Measurements from ENCODE around the gene CENPV. TPM values are rescaled to one million over a fixed set of nuclear protein-coding genes. Genes with fewer than 3 reads are reported as not detected.
"Not testable (repeated sequence)": the region's sequence is repeated elsewhere in the genome, so short reads cannot be mapped to it uniquely, and the experiment has no call there.

CENPV gene
- total RNA-seq, 1 donor from 2014 or later = 21.7 TPM

DNA sequence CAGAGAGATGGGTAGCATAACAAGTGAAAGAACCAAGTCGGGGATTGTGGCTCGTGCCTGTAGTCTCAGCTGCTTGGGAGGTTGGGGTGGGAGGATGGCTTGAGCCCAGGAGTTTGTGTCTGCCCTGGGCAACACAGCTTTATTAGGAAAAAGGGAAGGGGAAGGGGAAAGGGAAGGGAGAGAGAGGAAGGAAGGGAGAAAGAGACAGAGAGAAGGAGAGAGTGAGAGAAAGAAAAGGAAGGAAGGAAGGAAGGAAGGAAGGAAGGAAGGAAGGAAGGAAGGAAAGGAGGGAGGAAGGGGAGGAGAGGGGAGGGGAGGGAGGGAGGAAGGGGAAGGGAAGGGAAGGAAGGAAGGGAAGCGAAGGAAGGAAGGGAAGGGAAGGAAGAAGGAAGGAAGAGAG is 33.3 kb downstream of the CENPV start:
- intact Hi-C loops (cut with micrococcal nuclease) = no loop called here

DNA sequence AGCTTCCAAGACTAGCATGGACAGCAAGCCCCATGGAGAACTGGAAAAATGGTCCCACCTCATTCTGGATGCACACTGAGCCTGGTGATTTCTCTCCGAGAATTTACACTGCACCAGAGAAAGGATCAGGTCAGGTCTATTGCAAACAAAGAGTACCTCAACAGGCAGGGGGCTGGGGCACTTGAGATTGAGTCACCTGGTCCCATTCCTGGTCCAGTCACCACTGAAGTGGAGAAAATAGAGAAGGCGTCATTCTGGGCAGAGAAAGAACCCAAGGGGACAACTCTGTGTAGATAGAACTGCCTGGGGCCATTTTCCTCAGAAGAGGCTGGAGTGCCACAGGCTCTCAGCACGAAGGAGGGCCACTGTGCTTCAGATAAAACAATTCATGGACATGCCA is 38.4 kb downstream of the CENPV start:
- intact Hi-C loops (cut with micrococcal nuclease) = no loop called here

DNA sequence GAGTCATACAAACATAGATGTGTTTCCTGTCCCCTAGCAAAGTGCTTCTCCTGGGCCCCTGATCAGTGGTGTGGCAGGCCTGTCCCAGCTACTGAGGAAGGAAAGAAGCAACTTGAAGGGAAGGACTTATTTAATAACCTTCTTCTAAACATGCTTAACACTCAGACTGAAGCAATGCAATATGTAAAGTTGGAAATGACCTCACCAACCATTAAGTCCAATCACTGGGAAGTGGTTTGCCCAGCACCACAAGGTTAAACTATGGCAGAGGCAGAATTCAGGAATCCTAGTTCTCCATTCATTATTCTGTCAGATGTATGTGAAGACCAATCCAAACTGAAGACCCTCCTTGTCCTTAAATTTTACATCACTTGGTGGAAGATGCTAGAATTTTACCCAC is 39.1 kb downstream of the CENPV start:
- intact Hi-C loops (cut with micrococcal nuclease) = no loop called here

DNA sequence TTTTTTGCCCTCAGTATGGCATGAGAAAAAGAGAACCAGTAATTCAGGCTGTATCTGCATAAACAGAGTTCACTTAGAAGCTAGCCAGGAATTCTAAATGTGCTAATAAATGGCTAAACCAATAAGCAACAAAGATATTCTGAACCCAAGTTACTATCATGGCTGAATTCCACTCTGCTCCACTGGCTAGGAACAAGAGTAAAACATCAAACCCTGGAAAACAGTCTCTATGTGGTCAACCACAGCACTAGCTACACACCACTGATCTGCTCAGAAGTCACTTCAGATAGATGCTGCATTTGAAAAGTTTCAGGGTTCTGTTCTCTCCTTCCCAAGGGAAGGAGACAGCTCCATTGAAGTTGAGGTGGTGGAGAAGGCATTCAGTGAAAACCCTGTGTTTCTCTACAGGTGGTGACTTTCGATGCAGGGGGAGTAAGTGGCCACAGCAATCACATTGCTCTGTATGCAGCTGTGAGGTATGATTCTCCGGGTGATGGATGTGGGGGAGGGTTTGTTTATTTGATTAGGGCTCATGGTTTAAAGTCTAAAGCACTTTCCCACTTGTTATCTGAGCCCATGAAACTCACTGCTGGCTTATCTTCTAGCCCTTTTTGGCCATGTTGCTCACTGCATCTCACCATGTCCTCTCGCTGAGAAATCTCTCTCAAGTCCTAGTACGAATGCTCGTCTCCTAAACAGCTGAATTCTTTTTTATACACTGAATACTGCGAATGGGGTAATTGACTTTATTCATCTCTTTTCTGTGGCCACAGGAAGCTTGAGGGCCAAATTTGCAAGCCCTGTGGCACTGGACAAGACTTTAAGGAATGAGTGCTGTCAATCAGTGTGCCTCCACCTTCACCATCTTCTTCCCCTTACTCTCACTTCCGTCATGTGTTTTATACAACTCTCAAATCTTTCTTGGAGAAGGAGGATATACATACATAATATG is 39.9 kb downstream of the CENPV start:
- intact Hi-C loops (cut with micrococcal nuclease) = no loop called here

DNA sequence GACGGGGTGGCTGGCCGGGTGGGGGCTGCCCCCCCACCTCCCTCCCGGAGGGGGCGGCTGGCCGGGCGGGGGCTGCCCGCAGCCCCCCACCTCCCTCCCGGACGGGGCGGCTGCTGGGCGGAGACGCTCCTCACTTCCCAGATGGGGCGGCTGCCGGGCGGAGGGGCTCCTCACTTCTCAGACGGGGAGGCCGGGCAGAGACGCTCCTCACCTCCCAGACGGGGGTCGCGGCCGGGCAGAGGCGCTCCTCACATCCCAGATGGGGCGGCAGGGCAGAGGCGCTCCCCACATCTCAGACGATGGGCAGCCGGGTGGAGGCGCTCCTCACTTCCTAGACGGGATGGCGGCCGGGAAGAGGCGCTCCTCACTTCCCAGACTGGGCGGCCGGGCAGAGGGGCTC is 41.2 kb downstream of the CENPV start:
- intact Hi-C loops (cut with micrococcal nuclease) = not testable (repeated sequence)

DNA sequence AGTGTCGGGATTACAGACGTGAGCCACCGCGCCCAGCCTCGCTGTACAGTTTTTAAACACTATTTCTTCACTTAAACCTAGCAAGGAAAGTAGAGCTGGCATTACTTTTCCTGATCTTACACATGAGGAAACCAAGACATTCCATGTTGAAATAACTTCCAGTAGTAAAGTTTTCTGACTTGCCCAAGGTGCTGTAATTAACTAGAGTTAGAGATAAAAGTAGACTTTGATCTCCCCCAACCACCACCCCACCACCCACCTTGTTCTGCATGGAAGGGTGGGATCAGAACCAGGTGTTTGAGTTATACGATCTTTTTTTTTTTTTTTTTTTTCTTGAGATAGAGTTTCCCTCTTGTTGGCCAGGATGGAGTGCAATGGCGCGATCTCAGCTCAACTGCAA is 47.1 kb downstream of the CENPV start:
- intact Hi-C loops (cut with micrococcal nuclease) = no loop called here

DNA sequence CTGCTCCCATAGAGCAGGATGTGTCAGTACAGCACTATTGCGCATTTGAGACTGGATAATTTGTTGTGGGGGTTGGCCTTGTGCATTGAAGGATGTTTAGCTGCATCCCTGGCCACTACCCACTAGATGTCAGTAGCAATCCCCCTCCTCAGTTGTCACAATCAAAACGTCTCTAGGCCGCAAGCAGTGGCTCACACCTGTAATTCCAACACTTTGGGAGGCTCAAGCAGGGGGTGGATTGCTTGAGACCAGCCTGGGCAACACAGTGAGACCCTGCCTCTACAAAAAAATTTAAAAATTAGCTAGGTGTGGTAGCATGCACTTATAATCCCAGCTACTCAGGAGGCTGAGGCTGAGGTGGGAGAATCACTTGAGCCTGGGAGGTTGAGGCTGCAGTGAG is 48.4 kb downstream of the CENPV start:
- intact Hi-C loops (cut with micrococcal nuclease) = no loop called here

DNA sequence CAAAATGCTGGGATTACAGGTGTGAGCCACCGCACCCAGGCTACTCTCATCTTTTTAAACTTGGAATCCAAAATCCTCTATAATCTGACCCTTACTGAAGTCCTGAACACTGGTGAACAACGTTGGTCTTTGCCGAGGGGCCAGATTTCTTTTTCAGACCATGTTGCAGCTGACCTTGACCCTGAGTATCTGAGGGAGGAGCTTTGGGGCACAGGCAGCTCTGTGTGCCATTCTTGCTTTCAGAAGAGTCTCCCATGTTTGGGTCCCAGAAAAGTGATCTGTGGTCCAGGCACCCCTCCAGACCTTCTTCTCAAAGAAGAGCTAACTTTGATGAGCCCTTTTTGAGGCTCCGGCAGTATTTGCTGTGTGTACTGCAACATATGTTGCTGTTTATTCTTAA is 50.4 kb downstream of the CENPV start:
- intact Hi-C loops (cut with micrococcal nuclease) = no loop called here

DNA sequence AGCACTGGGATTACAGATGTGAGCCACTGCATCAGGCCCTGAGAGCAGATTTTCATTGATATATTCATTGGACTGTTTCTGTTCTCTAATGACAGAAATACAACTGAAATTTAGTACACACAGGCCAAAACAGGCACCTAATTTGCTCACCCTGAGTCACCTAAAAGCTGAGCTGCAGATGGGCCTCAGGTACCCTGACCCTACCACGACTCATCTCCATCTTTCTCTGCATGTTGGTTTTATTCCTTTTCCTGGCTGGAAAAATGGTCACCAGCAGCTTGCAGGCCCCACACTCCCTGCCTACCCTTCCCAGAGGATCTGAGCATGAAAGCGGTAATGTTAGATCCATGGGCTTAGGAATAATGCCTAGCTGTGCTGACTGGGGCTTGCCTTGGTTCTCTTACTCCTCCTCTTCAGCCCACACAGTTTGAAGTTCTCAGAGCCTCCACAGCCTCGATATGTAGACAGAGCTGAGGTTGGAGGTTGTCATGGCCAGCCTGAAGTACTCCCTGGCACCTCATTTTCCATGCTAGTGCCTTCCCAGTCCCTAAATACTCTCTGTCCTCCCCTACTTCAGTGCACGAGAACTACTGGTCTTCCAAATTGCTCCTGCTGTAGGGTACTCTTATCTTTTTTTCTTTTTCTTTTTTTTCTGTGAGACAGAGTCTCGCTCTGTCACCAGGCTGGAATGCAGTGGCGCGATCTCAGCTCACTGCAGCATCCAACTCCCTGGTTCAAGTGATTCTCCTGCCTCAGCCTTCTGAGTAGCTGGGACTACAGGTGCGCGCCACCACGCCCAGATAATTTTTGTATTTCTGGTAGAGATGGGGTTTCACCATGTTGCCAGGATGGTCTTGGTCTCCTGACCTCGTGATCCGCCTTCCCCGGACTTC is 51.1 kb downstream of the CENPV start:
- intact Hi-C loops (cut with micrococcal nuclease) = no loop called here

DNA sequence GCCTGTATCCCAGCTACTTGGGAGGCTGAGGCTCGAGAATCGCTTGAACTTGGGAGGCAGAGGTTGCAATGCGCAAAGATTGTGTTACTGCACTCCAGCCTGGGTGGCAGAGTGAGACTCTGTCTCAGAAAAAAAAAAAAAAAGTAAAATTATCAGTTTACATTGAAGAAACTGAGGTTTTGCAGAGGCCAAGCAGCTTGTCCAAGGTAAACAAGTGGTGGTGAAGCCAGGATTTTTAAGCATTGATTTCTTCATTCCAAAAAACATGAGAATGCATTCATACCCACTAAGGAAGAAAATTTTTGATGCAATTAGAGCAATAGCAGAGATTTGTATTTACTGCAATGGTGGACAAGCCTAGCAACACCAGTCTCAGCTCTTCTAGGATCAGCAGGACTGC is 52.7 kb downstream of the CENPV start:
- intact Hi-C loops (cut with micrococcal nuclease) = no loop called here

DNA sequence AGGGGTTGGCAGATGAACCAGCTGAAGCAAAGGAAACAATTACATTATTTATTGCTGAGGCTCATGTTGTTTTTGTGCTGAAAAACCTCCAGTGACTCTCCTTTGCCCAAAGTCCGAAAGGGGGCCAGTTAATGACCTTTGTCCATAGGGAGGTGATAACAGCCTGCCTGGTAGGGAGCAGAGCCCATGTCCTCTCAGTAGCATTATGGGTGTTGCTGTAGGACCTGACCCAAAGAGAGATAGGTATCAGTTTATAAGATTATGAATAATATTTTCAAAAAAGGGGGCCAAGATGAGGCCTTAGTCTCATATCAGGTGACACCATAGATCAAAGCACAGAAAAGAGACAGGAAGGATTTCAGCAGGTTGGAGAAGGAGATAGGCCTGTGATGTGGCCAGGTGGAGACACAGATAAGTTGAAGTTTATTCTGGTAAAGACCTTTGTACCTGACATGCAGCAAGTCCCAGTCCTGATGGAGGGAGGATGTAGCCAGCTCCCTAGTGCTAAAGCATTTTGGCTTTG is 55.1 kb downstream of the CENPV start:
- intact Hi-C loops (cut with micrococcal nuclease) = no loop called here

DNA sequence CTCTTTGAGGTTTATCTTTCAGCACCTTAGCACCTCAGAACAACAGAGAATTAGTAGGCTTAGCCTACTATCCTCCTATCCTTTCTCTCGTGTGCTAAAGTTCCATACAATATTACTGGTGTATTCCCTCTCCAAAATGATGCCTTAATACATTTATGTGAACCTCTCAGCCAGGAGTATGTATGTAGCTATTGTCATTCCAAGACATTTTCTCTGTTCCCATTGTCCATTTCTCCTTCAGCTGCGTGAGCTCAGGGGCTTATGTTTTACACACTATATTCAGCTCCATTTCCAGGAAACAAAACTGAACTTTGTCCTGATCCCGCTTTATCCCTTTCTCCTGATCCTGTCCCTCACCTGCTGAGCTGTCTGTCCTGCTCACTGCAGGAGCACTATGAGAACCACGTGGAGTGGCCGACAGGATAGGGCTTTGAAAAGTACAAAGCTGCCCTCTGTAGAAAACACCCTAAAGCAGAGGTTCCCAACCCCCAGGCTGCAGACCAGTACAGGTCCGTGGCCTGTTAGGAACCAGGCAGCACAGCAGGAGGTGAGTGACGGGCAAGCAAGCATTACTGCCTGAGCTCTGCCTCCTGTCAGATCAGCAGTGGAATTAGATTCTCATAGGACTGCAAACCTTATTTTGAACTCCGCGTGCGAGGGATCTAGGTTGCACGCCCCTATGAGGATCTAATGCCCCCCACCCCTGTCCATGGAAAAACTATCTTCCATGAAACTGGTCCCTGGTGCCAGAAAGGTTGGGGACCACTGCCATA is 55.7 kb downstream of the CENPV start:
- intact Hi-C loops (cut with micrococcal nuclease) = no loop called here

DNA sequence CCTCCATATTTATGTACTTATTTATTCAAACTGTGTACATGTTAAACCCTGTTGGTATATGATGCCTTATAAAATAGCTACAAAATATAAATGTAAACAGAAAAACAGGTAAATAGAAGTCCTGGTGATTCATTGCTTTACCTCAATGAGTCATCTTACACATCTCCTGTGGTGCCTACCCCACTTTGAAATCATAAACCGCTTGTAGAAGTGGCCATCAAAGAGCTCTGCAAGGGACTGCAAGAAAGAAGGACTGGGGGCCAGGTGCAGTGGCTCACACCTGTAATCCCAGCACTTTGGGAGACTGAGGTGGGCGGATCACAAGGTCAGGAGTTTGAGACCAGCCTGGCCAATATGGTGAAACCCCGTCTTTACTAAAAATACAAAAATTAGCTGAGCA is 57.2 kb downstream of the CENPV start:
- intact Hi-C loops (cut with micrococcal nuclease) = not testable (repeated sequence)

DNA sequence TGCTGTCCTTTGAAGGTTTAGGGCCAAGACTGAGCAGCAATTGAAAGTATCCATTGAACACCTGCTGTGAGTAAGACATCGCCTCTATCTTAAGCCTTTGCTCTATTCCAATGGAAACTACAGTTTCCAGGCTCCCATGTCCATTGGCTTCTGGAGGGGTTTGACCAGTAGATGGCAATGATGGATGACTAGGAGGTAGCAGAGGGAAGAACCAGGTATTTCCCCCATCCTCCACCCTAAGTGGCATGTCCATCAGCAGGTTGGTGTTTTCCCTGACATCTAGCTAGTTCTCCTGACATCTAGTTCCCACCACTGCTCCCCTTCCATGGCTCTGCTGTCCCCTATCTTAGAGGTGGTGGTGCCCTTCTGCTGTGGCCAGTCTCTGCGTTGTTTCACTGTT is 58.7 kb downstream of the CENPV start:
- intact Hi-C loops (cut with micrococcal nuclease) = no loop called here

DNA sequence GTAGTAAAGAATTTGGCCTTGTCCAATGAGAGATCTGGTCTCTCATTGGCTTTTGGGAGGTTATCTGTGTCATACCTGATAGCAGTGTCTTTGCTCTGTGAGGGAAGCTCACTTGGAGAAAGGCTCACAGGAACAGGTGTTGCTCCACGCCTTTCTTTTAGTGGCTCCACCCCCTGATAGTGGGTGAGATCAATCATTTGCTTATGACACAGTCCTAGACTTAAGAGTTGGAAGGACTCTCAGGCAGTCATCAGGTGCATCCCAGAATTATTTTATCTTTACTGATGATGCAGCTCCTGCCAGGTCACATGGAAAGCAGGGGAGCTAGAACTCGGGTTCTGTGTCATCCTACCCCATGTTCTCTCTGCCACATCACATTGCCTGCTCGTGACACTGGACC is 59.3 kb downstream of the CENPV start:
- intact Hi-C loops (cut with micrococcal nuclease) = no loop called here

Other genes starting within 250 kb of the CENPV start
- gene NCOR1, start 137.9 kb downstream of the CENPV start, total RNA-seq = 141 and 151 TPM in 2 replicates
- gene PIGL, start 136.3 kb downstream of the CENPV start, total RNA-seq = 26.8 and 29.3 TPM in 2 replicates
- gene UBB, start 27.6 kb upstream of the CENPV start, total RNA-seq = 1,372 and 1,403 TPM in 2 replicates
- 135 and 139 TPM in 2 replicates for gene TRPV2, start 62.1 kb upstream of the CENPV start, total RNA-seq
- 1.4 and 1.8 TPM in 2 replicates for gene LRRC75A, start 138.7 kb upstream of the CENPV start, total RNA-seq
- 5.1 and 7.5 TPM in 2 replicates for gene ZNF287, start 215.7 kb upstream of the CENPV start, total RNA-seq